ENCODE data around the gene LPAR1.

Gene LPAR1

DNA sequence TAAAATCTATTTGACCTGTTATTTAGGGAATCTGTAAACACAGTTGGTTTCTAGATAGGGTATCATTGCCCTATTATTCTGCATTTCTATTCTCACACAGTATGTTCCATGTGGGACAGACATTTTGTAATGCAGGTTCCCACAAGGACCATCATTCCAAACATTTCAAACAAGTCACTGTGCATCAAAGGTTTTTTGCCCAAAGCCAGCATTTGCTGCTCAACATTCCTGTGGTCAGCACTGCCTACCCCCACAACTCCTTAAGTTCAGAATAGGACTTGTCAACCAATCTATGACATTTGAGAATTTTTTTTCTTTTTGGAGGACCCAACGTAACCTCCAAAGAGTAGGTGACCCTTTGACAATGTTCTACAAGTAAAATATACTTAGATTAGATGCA, 95.7 kb downstream of the LPAR1 start:
- Histone ChIP-seq H3K9me3 (no peaks in the 10 kb centered on the region), H3K36me3 (peaks cover 7% of the 10 kb centered on the region; the same call in 1 of the 2 replicates), H3K4me1 (no peaks in the 10 kb centered on the region), H3K4me3 (ENCODE audit: low read depth, low read length) (no peak overlapping the region), H3K27me3 (no peaks in the 10 kb centered on the region)
- no peak for DNase-seq
- TF ChIP-seq, protein P1, sequence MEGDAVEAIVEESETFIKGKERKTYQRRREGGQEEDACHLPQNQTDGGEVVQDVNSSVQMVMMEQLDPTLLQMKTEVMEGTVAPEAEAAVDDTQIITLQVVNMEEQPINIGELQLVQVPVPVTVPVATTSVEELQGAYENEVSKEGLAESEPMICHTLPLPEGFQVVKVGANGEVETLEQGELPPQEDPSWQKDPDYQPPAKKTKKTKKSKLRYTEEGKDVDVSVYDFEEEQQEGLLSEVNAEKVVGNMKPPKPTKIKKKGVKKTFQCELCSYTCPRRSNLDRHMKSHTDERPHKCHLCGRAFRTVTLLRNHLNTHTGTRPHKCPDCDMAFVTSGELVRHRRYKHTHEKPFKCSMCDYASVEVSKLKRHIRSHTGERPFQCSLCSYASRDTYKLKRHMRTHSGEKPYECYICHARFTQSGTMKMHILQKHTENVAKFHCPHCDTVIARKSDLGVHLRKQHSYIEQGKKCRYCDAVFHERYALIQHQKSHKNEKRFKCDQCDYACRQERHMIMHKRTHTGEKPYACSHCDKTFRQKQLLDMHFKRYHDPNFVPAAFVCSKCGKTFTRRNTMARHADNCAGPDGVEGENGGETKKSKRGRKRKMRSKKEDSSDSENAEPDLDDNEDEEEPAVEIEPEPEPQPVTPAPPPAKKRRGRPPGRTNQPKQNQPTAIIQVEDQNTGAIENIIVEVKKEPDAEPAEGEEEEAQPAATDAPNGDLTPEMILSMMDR (IDR thresholded peaks at IDR 0.05; ENCODE audit: low read depth, low read length) = no peak

DNA sequence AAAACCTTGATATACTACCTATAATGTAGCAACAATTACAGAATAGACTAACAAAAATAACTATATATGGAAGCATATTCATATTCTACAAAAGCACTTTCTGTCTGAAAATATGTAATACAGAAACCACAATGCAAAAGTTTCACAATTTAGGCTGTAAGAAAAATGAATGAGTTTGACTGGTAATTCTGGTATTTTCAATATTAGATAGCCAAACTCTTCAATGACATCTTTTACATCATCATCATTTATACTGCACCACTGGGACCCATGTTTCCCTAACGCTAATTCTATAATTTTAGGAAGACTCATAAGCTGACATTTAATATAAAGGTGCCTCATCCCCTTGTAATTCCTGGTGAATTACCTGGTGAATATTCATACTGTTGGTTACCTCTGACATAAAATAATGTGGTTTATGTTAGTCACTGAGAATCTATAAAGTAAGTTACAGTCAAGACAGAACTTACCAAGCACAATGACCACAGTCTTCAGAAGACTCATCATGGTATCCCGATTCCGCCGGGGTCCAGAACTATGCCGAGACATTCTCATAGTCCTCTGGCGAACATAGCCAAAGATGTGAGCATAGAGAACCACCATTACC, 97.2 kb downstream of the LPAR1 start:
- Histone ChIP-seq H3K36me3 (peaks cover 7% of the 10 kb centered on the region; the same call in 1 of the 2 replicates), H3K27me3 (no peaks in the 10 kb centered on the region), H3K9me3 (no peaks in the 10 kb centered on the region), H3K4me1 (no peaks in the 10 kb centered on the region), H3K4me3 (ENCODE audit: low read depth, low read length) (no peak overlapping the region)
- TF ChIP-seq, protein P1 (IDR thresholded peaks at IDR 0.05; ENCODE audit: low read depth, low read length) = no peak
- DNase-seq = no peak

DNA sequence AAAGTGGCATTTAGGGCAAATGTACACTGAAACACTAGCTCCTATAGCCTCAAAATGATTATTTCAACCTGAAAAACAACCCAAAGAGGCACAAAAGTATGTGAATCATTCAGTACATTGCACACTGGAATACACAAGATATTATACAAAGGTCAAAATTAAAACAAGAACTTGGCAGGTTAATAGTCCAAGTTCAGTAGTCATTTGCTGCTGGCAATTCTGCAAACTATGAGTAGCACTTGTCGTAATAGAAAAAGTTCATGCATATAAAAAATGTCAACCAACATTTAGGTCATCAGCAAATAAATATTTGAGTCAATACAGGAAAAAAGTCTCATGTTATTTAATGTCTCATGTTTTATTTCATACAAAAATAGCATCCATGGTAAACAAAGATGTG, 98.7 kb downstream of the LPAR1 start:
- TF ChIP-seq, protein P1 (IDR thresholded peaks at IDR 0.05; ENCODE audit: low read depth, low read length) = no peak
- Histone ChIP-seq H3K4me3 (ENCODE audit: low read depth, low read length) (no peak overlapping the region), H3K4me1 (no peaks in the 10 kb centered on the region), H3K9me3 (no peaks in the 10 kb centered on the region), H3K27me3 (no peaks in the 10 kb centered on the region), H3K36me3 (peaks cover 7% of the 10 kb centered on the region; the same call in 1 of the 2 replicates)
- DNase-seq = no peak

DNA sequence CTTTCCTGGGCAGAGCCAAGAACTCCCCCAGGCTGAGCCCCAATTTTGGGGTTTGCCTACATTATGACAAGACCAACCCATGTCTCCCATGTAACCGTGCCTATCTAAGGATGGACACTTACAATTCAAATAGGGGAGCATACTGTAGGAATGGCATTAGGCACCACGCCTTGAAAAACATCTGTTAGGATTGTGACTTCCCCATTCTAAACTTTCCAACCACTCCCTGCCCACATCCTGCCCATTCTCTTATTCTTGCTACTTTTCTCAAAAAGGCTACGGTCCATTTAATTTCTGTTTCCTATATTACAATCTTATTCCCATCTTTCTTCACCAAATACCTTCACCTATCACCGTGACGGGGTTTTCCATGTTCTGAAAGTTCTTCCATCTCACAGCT, 99.2 kb downstream of the LPAR1 start:
- no peak for DNase-seq
- no peak overlapping the region for H3K4me3 ChIP-seq (ENCODE audit: low read depth, low read length)
- TF ChIP-seq, protein P1 (IDR thresholded peaks at IDR 0.05; ENCODE audit: low read depth, low read length) = no peak
- H3K4me1 ChIP-seq = no peaks in the 10 kb centered on the region
- no peaks in the 10 kb centered on the region for H3K27me3 ChIP-seq
- no peaks in the 10 kb centered on the region for H3K9me3 ChIP-seq
- peaks cover 7% of the 10 kb centered on the region; the same call in 1 of the 2 replicates for H3K36me3 ChIP-seq

DNA sequence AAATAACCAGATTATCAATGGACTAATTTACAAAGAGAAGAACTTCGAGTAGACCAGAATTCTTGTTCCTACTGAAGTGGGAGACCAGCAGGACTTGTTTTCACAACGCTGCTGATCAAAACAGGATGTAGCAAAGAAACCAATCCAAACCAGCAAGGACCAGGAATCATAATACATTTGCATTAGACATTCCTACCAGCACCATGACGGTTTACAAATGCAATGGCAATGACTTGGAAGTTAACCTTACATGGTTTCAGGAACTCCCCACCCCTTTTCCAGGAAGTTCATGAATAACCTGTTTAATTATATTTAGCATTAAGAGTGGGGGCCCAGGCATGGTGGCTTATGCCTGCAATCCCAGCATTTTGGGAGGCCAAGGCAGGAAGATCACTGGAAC, 100.0 kb downstream of the LPAR1 start:
- Histone ChIP-seq H3K36me3 (peaks cover 7% of the 10 kb centered on the region; the same call in 1 of the 2 replicates), H3K4me1 (no peaks in the 10 kb centered on the region), H3K27me3 (no peaks in the 10 kb centered on the region), H3K9me3 (no peaks in the 10 kb centered on the region), H3K4me3 (ENCODE audit: low read depth, low read length) (no peak overlapping the region)
- DNase-seq = no peak
- TF ChIP-seq, protein P1 (IDR thresholded peaks at IDR 0.05; ENCODE audit: low read depth, low read length) = no peak

DNA sequence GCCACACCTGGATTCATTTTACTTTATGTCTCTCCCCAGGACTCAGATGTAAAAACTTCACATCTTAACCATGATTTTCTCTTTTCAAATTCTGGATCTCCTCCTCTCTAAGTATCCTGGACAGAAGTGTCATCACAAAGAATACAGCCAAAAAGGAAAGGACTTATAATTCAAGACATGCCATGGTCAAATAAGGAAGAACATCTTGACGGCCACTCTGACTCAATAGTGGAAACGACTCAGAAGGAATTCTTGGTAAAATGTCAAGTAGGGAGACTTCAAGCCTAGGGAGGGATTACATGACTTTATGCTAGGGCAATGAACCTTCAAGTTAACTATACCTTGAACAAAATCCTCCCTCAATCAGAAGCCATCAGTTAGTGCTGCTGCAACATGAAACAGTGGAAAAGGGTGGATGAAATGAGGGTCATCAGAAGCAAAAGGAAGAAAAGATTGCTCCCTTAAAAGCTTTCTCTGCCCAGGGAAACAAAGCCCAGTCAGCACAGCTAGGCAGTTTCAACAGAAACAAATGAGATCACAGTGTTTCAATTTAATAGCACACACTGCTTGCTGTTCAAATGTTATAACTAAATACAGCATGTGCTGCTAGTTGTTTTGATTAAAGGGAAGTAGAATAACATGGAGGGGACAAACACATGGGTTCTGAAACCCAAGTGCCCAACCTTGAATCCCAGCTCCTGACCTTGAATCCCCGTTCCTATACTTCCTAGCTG, 101.4 kb downstream of the LPAR1 start:
- no peaks in the 10 kb centered on the region for H3K9me3 ChIP-seq
- no peak overlapping the region for H3K4me3 ChIP-seq (ENCODE audit: low read depth, low read length)
- TF ChIP-seq, protein P1 (IDR thresholded peaks at IDR 0.05; ENCODE audit: low read depth, low read length) = no peak
- no peaks in the 10 kb centered on the region for H3K27me3 ChIP-seq
- H3K36me3 ChIP-seq = peaks cover 7% of the 10 kb centered on the region; the same call in 1 of the 2 replicates
- H3K4me1 ChIP-seq = no peaks in the 10 kb centered on the region
- no peak for DNase-seq

Data from BE2C (cell line).